Measurements from ENCODE around the gene MEOX1.

MEOX1 gene

GRCh38 chr17:43598357-43599045 is 63.2 kb downstream of the MEOX1 start:
- no peak for TF ChIP-seq MAX (IDR thresholded peaks at IDR 0.05; ENCODE audit: low read depth, low read length)
- no peak for TF ChIP-seq MYC (IDR thresholded peaks at IDR 0.05; ENCODE audit: low read depth, low read length)
- no peak for TF ChIP-seq CTCF (IDR thresholded peaks at IDR 0.05; ENCODE audit: low read depth, low read length)
- TF ChIP-seq POLR2A (IDR thresholded peaks at IDR 0.05; ENCODE audit: extremely low read depth, insufficient read length) = no peak
- no peak overlapping the region for H3K4me3 ChIP-seq (ENCODE audit: low read depth, low read length)

GRCh38 chr17:43597624-43598356 is 63.9 kb downstream of the MEOX1 start:
- DNase-seq (ENCODE audit: low read depth) = no peak
- no peak overlapping the region for H3K4me3 ChIP-seq (ENCODE audit: low read depth, low read length)
- TF ChIP-seq POLR2A (IDR thresholded peaks at IDR 0.05; ENCODE audit: extremely low read depth, insufficient read length) (no peak), CTCF (IDR thresholded peaks at IDR 0.05; ENCODE audit: low read depth, low read length) (no peak), MAX (IDR thresholded peaks at IDR 0.05; ENCODE audit: low read depth, low read length) (no peak), MYC (IDR thresholded peaks at IDR 0.05; ENCODE audit: low read depth, low read length) (no peak)

More at GRCh38 chr17:43598357-43599045, 63.2 kb downstream of the MEOX1 start:
- DNase-seq (ENCODE audit: low read depth) = no peak

GRCh38 chr17:43595466-43595865 is 66.3 kb downstream of the MEOX1 start:
- no peak overlapping the region for H3K4me3 ChIP-seq (ENCODE audit: low read depth, low read length)
- no peak for TF ChIP-seq MYC (IDR thresholded peaks at IDR 0.05; ENCODE audit: low read depth, low read length)
- no peak for DNase-seq (ENCODE audit: low read depth)

- TF ChIP-seq POLR2A (IDR thresholded peaks at IDR 0.05; ENCODE audit: extremely low read depth, insufficient read length) (no peak), CTCF (IDR thresholded peaks at IDR 0.05; ENCODE audit: low read depth, low read length) (no peak), MYC (IDR thresholded peaks at IDR 0.05; ENCODE audit: low read depth, low read length) (no peak), MAX (IDR thresholded peaks at IDR 0.05; ENCODE audit: low read depth, low read length) (no peak)
- peak; percentile 52 for DNase-seq (ENCODE audit: low read depth)
- no peak overlapping the region for H3K4me3 ChIP-seq (ENCODE audit: low read depth, low read length)
These were observed 69.8 kb downstream of the MEOX1 start for GRCh38 chr17:43591779-43592562.

- no peak for DNase-seq (ENCODE audit: low read depth)
- TF ChIP-seq CTCF (IDR thresholded peaks at IDR 0.05; ENCODE audit: low read depth, low read length) = no peak
- no peak overlapping the region for H3K4me3 ChIP-seq (ENCODE audit: low read depth, low read length)
These were observed 70.7 kb downstream of the MEOX1 start for GRCh38 chr17:43591001-43591400.

All from NB4 (cell line).